ENCODE results near the gene ANKS1A.

GRCh38 chr6:35037664-35038038 is 148.6 kb downstream of the ANKS1A start:
- TF ChIP-seq EGR1 (IDR thresholded peaks at IDR 0.05) = no peak
- TF ChIP-seq MAX (IDR thresholded peaks at IDR 0.05) = no peak
- TF ChIP-seq NFIC (IDR thresholded peaks at IDR 0.05) = no peak
- no peak for TF ChIP-seq TAF1 (IDR thresholded peaks at IDR 0.05; ENCODE audit: low read depth)
- TF ChIP-seq YY1 (IDR thresholded peaks at IDR 0.05; ENCODE audit: low read depth) = no peak
- TF ChIP-seq ZBTB7A (IDR thresholded peaks at IDR 0.05; ENCODE audit: low read depth) = no peak
- no peak for TF ChIP-seq RAD21 (IDR thresholded peaks at IDR 0.05; ENCODE audit: low read depth)
- TF ChIP-seq CEBPB (IDR thresholded peaks at IDR 0.05) = no peak
- TF ChIP-seq FOXM1 (IDR thresholded peaks at IDR 0.05; ENCODE audit: borderline replicate concordance, low read depth) = no peak
- TF ChIP-seq TEAD4 (IDR thresholded peaks at IDR 0.05) = no peak
- TF ChIP-seq CREB1 (IDR thresholded peaks at IDR 0.05; ENCODE audit: low read depth) = no peak
- no peak for TF ChIP-seq EP300 (IDR thresholded peaks at IDR 0.05; ENCODE audit: borderline replicate concordance)
- TF ChIP-seq USF1 (IDR thresholded peaks at IDR 0.05) = no peak
- no peak for TF ChIP-seq REST (IDR thresholded peaks at IDR 0.05; ENCODE audit: low read depth)
